GM12892 (cell line): ENCODE measurements around the gene OTOG.

Experiments
- POLR2A ChIP-seq: IDR thresholded peaks from 2 replicates; pipeline ENCODE4 v1.6.1; 2011; ENCODE audit warnings: low read depth, low read length, control low read depth
- POLR2AphosphoS5 ChIP-seq: IDR thresholded peaks from 2 replicates; pipeline ENCODE4 v1.6.1; 2011; ENCODE audit warnings: low read depth, low read length, control low read depth
- TAF1 ChIP-seq: IDR thresholded peaks from 2 replicates; pipeline ENCODE4 v1.6.1; 2011; ENCODE audit warnings: low read depth, mild to moderate bottlenecking, control low read depth, low read length, borderline replicate concordance

GRCh38 chr11:17588166-17588565, 41.1 kb downstream of the OTOG start:
- TF ChIP-seq POLR2A (no peak), POLR2AphosphoS5 (no peak), TAF1 (no peak)
